GM12891 (cell line): Measurements from ENCODE around the gene PHACTR3.

Source experiments
- PAX5 ChIP-seq: IDR thresholded peaks from 2 replicates; pipeline ENCODE4 v1.6.1; 2011; ENCODE audit warnings: low read length, moderate library complexity, mild to moderate bottlenecking; ENCODE audit not compliant: insufficient read depth, severe bottlenecking
- POLR2A ChIP-seq: IDR thresholded peaks from 2 replicates; pipeline ENCODE4 v1.6.1; 2011; ENCODE audit warnings: low read depth, low read length, control low read depth
- POLR2AphosphoS5 ChIP-seq: IDR thresholded peaks from 2 replicates; pipeline ENCODE4 v1.6.1; 2011; ENCODE audit warnings: low read depth, low read length, control low read depth
- SPI1 ChIP-seq: IDR thresholded peaks from 2 replicates; pipeline ENCODE4 v1.6.1; 2011; ENCODE audit warnings: low read depth, low read length, control low read depth
- TAF1 ChIP-seq: IDR thresholded peaks from 2 replicates; pipeline ENCODE4 v1.6.1; 2011; ENCODE audit warnings: low read depth, low read length, control low read depth

- TF ChIP-seq POLR2AphosphoS5 (no peak), POLR2A (no peak), TAF1 (no peak), SPI1 (no peak), PAX5 (no peak)
These were observed 126.4 kb downstream of the PHACTR3 start for GRCh38 chr20:59730722-59731121.
